H1 (cell line): Measurements from ENCODE around the gene NAA60. TPM values are rescaled to one million over a fixed set of nuclear protein-coding genes. Genes with fewer than 3 reads are reported as not detected.

Source experiments
- CTCF ChIA-PET: fragments of 300-600 bp; sonication (Branson Sonifier 250); formaldehyde crosslinking; loops from one replicate; lab custom pipeline; 2021; ENCODE audit not compliant: partially characterized antibody; lab: Charles Lee
- POLR2A ChIA-PET: fragments of 300-600 bp; sonication (Branson Sonifier 250); formaldehyde crosslinking; loops from one replicate; lab custom pipeline; 2021; ENCODE audit warnings: inconsistent platforms; ENCODE audit not compliant: partially characterized antibody; lab: Charles Lee
- DNase-seq, 2 experiments: peaks; one replicate each; pipeline versions ENCODE4 v3.0.0 to v3.0.0-alpha.2; 2010 to 2022; ENCODE audit warnings: low spot score in 2 of 2, low read depth in 1 of 2, mixed read lengths in 1 of 2
- FAIRE-seq: peaks from 2 replicates; lab custom pipeline; 2011; peaks lifted over from hg19 to GRCh38; lab: Jason Lieb, UNC
- H2AFZ ChIP-seq: 2 replicates; pipeline ENCODE4 v1.8.1; 2012; ENCODE audit warnings: low read length, inconsistent platforms
- H2AK5ac ChIP-seq: 2 replicates; pipeline ENCODE4 v1.6.1; 2013; ENCODE audit warnings: low read depth, low read length
- H2BK120ac ChIP-seq: replicated peaks from 2 replicates; pipeline ENCODE3; 2013; ENCODE audit warnings: low read depth, low read length, inconsistent platforms
- H2BK12ac ChIP-seq: 2 replicates; pipeline ENCODE4 v1.6.1; 2013; ENCODE audit warnings: low read depth, low read length
- H2BK15ac ChIP-seq: 2 replicates; pipeline ENCODE4 v1.6.1; 2013; ENCODE audit warnings: low read length
- H2BK20ac ChIP-seq: 2 replicates; pipeline ENCODE4 v1.6.1; 2013; ENCODE audit warnings: low read length
- H2BK5ac ChIP-seq: 2 replicates; pipeline ENCODE4 v1.6.1; 2013; ENCODE audit warnings: low read depth, low read length
- H3K14ac ChIP-seq: 2 replicates; pipeline ENCODE4 v1.6.1; 2013; ENCODE audit warnings: inconsistent platforms; ENCODE audit not compliant: insufficient read length
- H3K18ac ChIP-seq: 2 replicates; pipeline ENCODE4 v1.6.1; 2013; ENCODE audit warnings: low read length; ENCODE audit errors: extremely low read depth
- H3K23ac ChIP-seq: 2 replicates; pipeline ENCODE4 v1.6.1; 2013; ENCODE audit warnings: inconsistent platforms; ENCODE audit not compliant: insufficient read length
- H3K23me2 ChIP-seq: 2 replicates; pipeline ENCODE4 v1.6.1; 2013; ENCODE audit warnings: low read depth, low read length
- H3K27ac ChIP-seq: 2 replicates; pipeline ENCODE4 v1.6.1; 2011; ENCODE audit warnings: low read depth, low read length, inconsistent platforms
- H3K27me3 ChIP-seq, 4 experiments: replicated peaks in 1 of 4; 1 replicate in 1 of 4; 2 replicates in 3 of 4; pipeline versions ENCODE4 v1.6.1 to v1.8.1; 2011 to 2013; ENCODE audit warnings: low read length in 3 of 4, mild to moderate bottlenecking in 3 of 4, inconsistent platforms in 2 of 4, mixed read lengths in 2 of 4, moderate library complexity in 1 of 4; ENCODE audit not compliant: control insufficient read depth in 3 of 4, insufficient read depth in 3 of 4; ENCODE audit errors: extremely low read depth in 1 of 4
- H3K36me3 ChIP-seq, 4 experiments: 2 replicates each; pipeline versions ENCODE4 v1.6.1 to v1.8.1; 2011 to 2013; ENCODE audit warnings: mild to moderate bottlenecking in 4 of 4, low read length in 3 of 4, moderate library complexity in 2 of 4, control low read depth in 1 of 4, inconsistent platforms in 1 of 4; ENCODE audit not compliant: insufficient read depth in 4 of 4, control insufficient read depth in 2 of 4
- H3K4ac ChIP-seq: replicated peaks from 2 replicates; pipeline ENCODE3; 2013; ENCODE audit warnings: low read length, low read depth, mixed read lengths, inconsistent platforms; ENCODE audit not compliant: insufficient read length
- H3K4me1 ChIP-seq, 4 experiments: replicated peaks in 1 of 4; 1 replicate in 1 of 4; 2 replicates in 3 of 4; pipeline versions ENCODE4 v1.6.1 to v1.8.1; 2011 to 2013; ENCODE audit warnings: low read length in 3 of 4, inconsistent platforms in 2 of 4, mixed read lengths in 1 of 4; ENCODE audit not compliant: insufficient read depth in 4 of 4, control insufficient read depth in 3 of 4
- H3K4me2 ChIP-seq, 2 experiments: 2 replicates each; pipeline versions ENCODE4 v1.6.1 to v1.8.1; 2011 to 2013; ENCODE audit warnings: low read depth in 2 of 2, low read length in 2 of 2, control low read depth in 1 of 2, inconsistent platforms in 1 of 2, mild to moderate bottlenecking in 1 of 2; ENCODE audit not compliant: insufficient read depth in 1 of 2
- H3K4me3 ChIP-seq, 4 experiments: fragments of 200-600, 300-600 bp in 1 of 4; sonication (generic), shearing (Covaris generic), sonication (Bioruptor Twin) in 1 of 4; 2 replicates each; pipeline versions ENCODE4 v1.5.1 to v1.8.1; 2011 to 2016; ENCODE audit warnings: low read length in 4 of 4, low read depth in 3 of 4, control low read depth in 2 of 4, inconsistent platforms in 2 of 4, mild to moderate bottlenecking in 2 of 4, mixed read lengths in 1 of 4, moderate library complexity in 1 of 4; ENCODE audit not compliant: insufficient read depth in 2 of 4; ENCODE audit errors: extremely low read depth in 1 of 4
- H3K56ac ChIP-seq: replicated peaks from 2 replicates; pipeline ENCODE3; 2013; ENCODE audit warnings: low read depth, mild to moderate bottlenecking, mixed read lengths, low read length, inconsistent platforms; ENCODE audit not compliant: insufficient read length
- H3K79me1 ChIP-seq: 2 replicates; pipeline ENCODE4 v1.6.1; 2013; ENCODE audit warnings: low read depth, low read length, control low read depth
- H3K79me2 ChIP-seq, 2 experiments: 2 replicates each; pipeline versions ENCODE4 v1.6.1 to v1.8.1; 2012 to 2013; ENCODE audit warnings: low read length in 2 of 2, mild to moderate bottlenecking in 2 of 2, inconsistent platforms in 1 of 2; ENCODE audit not compliant: insufficient read depth in 2 of 2, control insufficient read depth in 1 of 2
- H3K9ac ChIP-seq, 4 experiments: replicated peaks in 1 of 4; 1 replicate in 1 of 4; 2 replicates in 3 of 4; pipeline versions ENCODE4 v1.6.1 to v1.8.1; 2011 to 2013; ENCODE audit warnings: low read depth in 3 of 4, low read length in 3 of 4, control low read depth in 2 of 4, mild to moderate bottlenecking in 2 of 4, moderate library complexity in 2 of 4, inconsistent platforms in 1 of 4; ENCODE audit errors: extremely low read depth in 1 of 4
- H3K9me3 ChIP-seq, 2 experiments: 2 replicates each; pipeline versions ENCODE4 v1.6.1 to v1.8.1; 2012 to 2013; ENCODE audit warnings: mild to moderate bottlenecking in 2 of 2, moderate library complexity in 2 of 2, control low read depth in 1 of 2, inconsistent platforms in 1 of 2, low read depth in 1 of 2, low read length in 1 of 2, mixed read lengths in 1 of 2; ENCODE audit not compliant: insufficient read depth in 2 of 2
- H4K20me1 ChIP-seq, 2 experiments: replicated peaks in 1 of 2; 2 replicates each; pipeline versions ENCODE3 to v1.8.1; 2011 to 2013; ENCODE audit warnings: inconsistent platforms in 2 of 2, low read length in 2 of 2, mild to moderate bottlenecking in 1 of 2; ENCODE audit not compliant: insufficient read depth in 2 of 2, control insufficient read depth in 1 of 2
- H4K5ac ChIP-seq: 2 replicates; pipeline ENCODE4 v1.6.1; 2013; ENCODE audit warnings: low read length, low read depth, mixed read lengths, inconsistent platforms; ENCODE audit not compliant: insufficient read length
- H4K8ac ChIP-seq: 2 replicates; pipeline ENCODE4 v1.8.0; 2013; ENCODE audit warnings: mild to moderate bottlenecking, moderate library complexity, low read length, inconsistent platforms; ENCODE audit not compliant: insufficient read depth; ENCODE audit errors: extremely low read depth
- H4K91ac ChIP-seq: replicated peaks from 2 replicates; pipeline ENCODE3; 2013; ENCODE audit warnings: low read length, mixed read lengths, inconsistent platforms; ENCODE audit not compliant: insufficient read length
- CHD2 ChIP-seq: IDR thresholded peaks from 2 replicates; pipeline ENCODE4 v1.6.1; 2012; ENCODE audit warnings: low read length, improper control_type of control experiment
- CTBP2 ChIP-seq: IDR thresholded peaks from 2 replicates; pipeline ENCODE4 v1.7.0; 2011; ENCODE audit warnings: borderline replicate concordance, mild to moderate bottlenecking, moderate library complexity, mixed read lengths, low read length; ENCODE audit not compliant: insufficient read depth, insufficient read length
- EGR1 ChIP-seq: IDR thresholded peaks from 2 replicates; pipeline ENCODE4 v1.6.1; 2011; ENCODE audit warnings: low read depth, low read length, borderline replicate concordance
- EZH2 ChIP-seq: fragments of 200-600 bp; sonication (generic); IDR thresholded peaks from 2 replicates; pipeline ENCODE4 v1.7.1; 2012; ENCODE audit warnings: low read depth, mild to moderate bottlenecking, moderate library complexity, low read length, inconsistent platforms; ENCODE audit not compliant: severe bottlenecking
- HDAC2 ChIP-seq, 2 experiments: fragments of 300-600 bp in 1 of 2; sonication (generic) in 1 of 2; IDR thresholded peaks; 2 replicates each; pipeline ENCODE4 v1.6.1; 2011 to 2012; ENCODE audit warnings: low read depth in 2 of 2, low read length in 2 of 2, mild to moderate bottlenecking in 2 of 2, moderate library complexity in 2 of 2, borderline replicate concordance in 1 of 2, inconsistent platforms in 1 of 2
- RAD21 ChIP-seq, 2 experiments: IDR thresholded peaks in 1 of 2; conservative IDR thresholded peaks in 1 of 2; 2 replicates each; pipeline ENCODE4 v1.6.1; 2011; ENCODE audit warnings: low read depth in 2 of 2, low read length in 2 of 2, improper control_type of control experiment in 1 of 2, inconsistent platforms in 1 of 2, mild to moderate bottlenecking in 1 of 2, moderate library complexity in 1 of 2
- WGBS, 2 experiments: shearing (Covaris generic) in 1 of 2; methylation state at CpG; one replicate each; pipeline versions ENCODE4 v1.1.6 to v1.1.7; 2013 to 2015; ENCODE audit warnings: low lambda C conversion rate in 2 of 2, mixed read lengths in 2 of 2, inconsistent platforms in 1 of 2, low coverage in 1 of 2, missing lambda C conversion rate in 1 of 2; ENCODE audit not compliant: insufficient replicate concordance in 2 of 2, insufficient coverage in 1 of 2, insufficient read length in 1 of 2; ENCODE audit errors: extremely low coverage in 1 of 2, missing lambda C conversion rate in 1 of 2; 5-methylcytosine and 5-hydroxymethylcytosine counted together
- polyA plus RNA-seq, 7 experiments: library from polyadenylated mRNA; depleted of rRNA in 3 of 7; stranded (reverse) in 5 of 7; unstranded in 2 of 7; fragments of >200 nt in 5 of 7; fragments of 200-250 nt in 2 of 7; gene quantifications; 1 replicate in 5 of 7; 2 replicates in 1 of 7; 4 replicates in 1 of 7; pipeline versions ENCODE4 v1.2.1 to v1.2.3, GENCODE V29; 2011 to 2013; ENCODE audit warnings: missing spikeins in 2 of 7, mixed read lengths in 2 of 7
- total RNA-seq: library from RNA; stranded (reverse); fragmentation: NEBNext Ultra II Directional; extraction: Animal tissue kit (Norgen Biotek cat#: 25700); gene quantifications from 2 replicates; pipeline ENCODE4 v1.2.1, GENCODE V29; 2021
- TF ChIP-seq, protein P1 (sequence below): IDR thresholded peaks from 2 replicates; pipeline ENCODE4 v1.6.1; 2011; ENCODE audit warnings: low read length, improper control_type of control experiment
- TF ChIP-seq, protein P2 (sequence below): IDR thresholded peaks from 2 replicates; pipeline ENCODE4 v1.6.1; 2012; ENCODE audit warnings: inconsistent platforms

Gene NAA60
- total and polyA plus RNA-seq, 2 of the 8 experiments (the other 6 are each of a cell fraction or from before 2014, with no cell fraction given): 34.1 to 47.6 TPM

DNA sequence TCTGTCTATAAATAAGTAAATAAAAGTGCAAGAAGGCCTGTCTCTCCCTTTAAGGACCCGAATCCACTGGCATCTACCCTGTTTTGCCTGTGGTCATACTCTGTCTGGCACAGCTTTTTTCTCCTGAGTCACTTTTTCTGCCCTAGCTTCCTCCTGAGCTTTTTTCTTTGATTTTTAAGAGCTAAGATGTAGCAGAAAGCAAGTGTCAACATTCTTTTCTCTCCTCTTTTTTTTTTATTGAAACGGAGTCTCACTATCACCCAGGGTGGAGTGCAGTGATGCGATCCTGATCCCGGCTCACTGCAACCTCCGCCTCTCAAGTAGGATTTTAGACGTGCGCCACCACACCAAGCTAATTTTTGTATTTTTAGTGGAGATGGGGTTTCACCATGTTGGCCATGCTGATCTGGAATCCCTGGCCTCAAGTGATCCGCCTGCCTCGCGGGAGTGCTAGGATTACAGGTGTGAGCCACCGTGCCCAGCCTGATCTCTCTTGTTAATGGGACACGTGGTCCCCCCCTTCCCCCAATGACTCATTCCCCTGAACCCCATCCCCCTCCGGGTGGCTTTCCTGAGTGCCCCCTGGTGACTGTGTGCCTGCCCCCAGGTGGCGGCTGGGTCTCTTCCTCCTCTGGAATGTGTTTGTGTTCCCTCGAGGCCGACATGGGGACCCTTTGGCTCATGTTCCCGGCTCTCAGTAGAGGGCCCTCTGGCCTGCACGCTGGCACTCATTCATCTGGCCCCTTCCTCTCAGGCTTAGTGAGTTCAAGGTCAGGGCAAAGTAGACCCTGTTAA is 37.6 kb downstream of the NAA60 start:
- Histone ChIP-seq H4K8ac (no peak overlapping the region; the same call in 1 of the 2 replicates), H3K18ac (no peak overlapping the region), H3K4me1 (peaks cover 0 to 9% (median 2%) of the 10 kb centered on the region in 4 experiments; a peak in 3 of 7 replicates), H3K79me2 (peaks cover 0 to 12% of the 10 kb centered on the region in 2 experiments; a peak in 2 of 4 replicates), H3K27me3 (no peaks in the 10 kb centered on the region), H3K23me2 (no peaks in the 10 kb centered on the region), H3K4me3 (no peak overlapping the region), H3K36me3 (peaks cover 5 to 30% (median 21%) of the 10 kb centered on the region in 4 experiments; a peak in 5 of 8 replicates), H2BK15ac (no peak overlapping the region), H4K20me1 (peaks cover 3 to 20% of the 10 kb centered on the region in 2 experiments), H2AFZ (no peak overlapping the region), H3K4me2 (no peak overlapping the region), H2BK120ac (no peak overlapping the region), H3K14ac (no peak overlapping the region), H3K27ac (0 out of 2 replicates have a peak overlapping the region, but pooled peaks have one; percentile 12), H3K9ac (no peak overlapping the region), H2BK5ac (peak overlapping the region; percentile 58; the same call in 1 of the 2 replicates), H3K56ac (no peak overlapping the region), H2BK20ac (no peak overlapping the region), H3K79me1 (peaks cover 3% of the 10 kb centered on the region; the same call in 1 of the 2 replicates), H4K91ac (no peak overlapping the region), H3K4ac (no peak overlapping the region), H2AK5ac (no peak overlapping the region), H3K9me3 (no peaks in the 10 kb centered on the region), H4K5ac (no peak overlapping the region), H3K23ac (no peak overlapping the region), H2BK12ac (no peak overlapping the region)
- 84% methylated on average over 16 of the region's 18 CpGs; no CpG with 5 or more reads in 1 of the 2 experiments for whole genome bisulfite sequencing, 2 experiments
- CTCF ChIA-PET: interaction anchor here (0.6 to 0.7 kb wide), 4 partner anchors 12 to 648 kb away, joined by 3 to 5 read pairs (median 4); no protein-coding TSS in a partner anchor
- FAIRE-seq (no peak), DNase-seq (peak in 1 of 2 experiments; percentile 38)
- POLR2A ChIA-PET: no interaction called here
- TF ChIP-seq RAD21 (IDR thresholded peaks at IDR 0.05 in 1 of 2, conservative IDR thresholded peaks at IDR 0.05 in 1 of 2; ENCODE audit: low read depth in 2 of 2, low read length in 2 of 2): 0 out of 4 replicates have a peak, but pooled peaks of 1 of the 2 experiments have one; percentile 2
- TF ChIP-seq CTBP2: no peak
- no peak for TF ChIP-seq EZH2
- TF ChIP-seq, protein P1, sequence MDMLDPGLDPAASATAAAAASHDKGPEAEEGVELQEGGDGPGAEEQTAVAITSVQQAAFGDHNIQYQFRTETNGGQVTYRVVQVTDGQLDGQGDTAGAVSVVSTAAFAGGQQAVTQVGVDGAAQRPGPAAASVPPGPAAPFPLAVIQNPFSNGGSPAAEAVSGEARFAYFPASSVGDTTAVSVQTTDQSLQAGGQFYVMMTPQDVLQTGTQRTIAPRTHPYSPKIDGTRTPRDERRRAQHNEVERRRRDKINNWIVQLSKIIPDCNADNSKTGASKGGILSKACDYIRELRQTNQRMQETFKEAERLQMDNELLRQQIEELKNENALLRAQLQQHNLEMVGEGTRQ: no peak
- no peak for TF ChIP-seq EGR1
- TF ChIP-seq HDAC2 (IDR thresholded peaks at IDR 0.05; ENCODE audit: borderline replicate concordance in 1 of 2, low read depth in 2 of 2, low read length in 2 of 2): no peak
- TF ChIP-seq CHD2: no peak
- TF ChIP-seq, protein P2, sequence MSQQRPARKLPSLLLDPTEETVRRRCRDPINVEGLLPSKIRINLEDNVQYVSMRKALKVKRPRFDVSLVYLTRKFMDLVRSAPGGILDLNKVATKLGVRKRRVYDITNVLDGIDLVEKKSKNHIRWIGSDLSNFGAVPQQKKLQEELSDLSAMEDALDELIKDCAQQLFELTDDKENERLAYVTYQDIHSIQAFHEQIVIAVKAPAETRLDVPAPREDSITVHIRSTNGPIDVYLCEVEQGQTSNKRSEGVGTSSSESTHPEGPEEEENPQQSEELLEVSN: peak; percentile 70; the same call in 1 of the 2 replicates
